Ectodermal cell (in vitro differentiated cells): ENCODE measurements around the gene HAGH.

Source experiments
- H3K27ac ChIP-seq: 2 replicates; pipeline ENCODE4 v1.7.0; 2013; ENCODE audit warnings: mild to moderate bottlenecking, low read depth, low read length; ENCODE audit not compliant: insufficient read depth, poor library complexity, severe bottlenecking
- H3K27me3 ChIP-seq: 2 replicates; pipeline ENCODE4 v1.7.0; 2013; ENCODE audit warnings: mild to moderate bottlenecking, low read length; ENCODE audit not compliant: insufficient read depth, control insufficient read depth, poor library complexity, severe bottlenecking
- H3K36me3 ChIP-seq: one replicate; pipeline ENCODE4 v1.7.0; 2013; ENCODE audit warnings: low read length; ENCODE audit not compliant: control insufficient read depth, insufficient read depth
- H3K4me1 ChIP-seq: one replicate; pipeline ENCODE4 v1.7.0; 2013; ENCODE audit warnings: low read length; ENCODE audit not compliant: control insufficient read depth, insufficient read depth
- H3K4me3 ChIP-seq: 2 replicates; pipeline ENCODE4 v1.7.0; 2013; ENCODE audit warnings: low read depth, low read length, control low read depth; ENCODE audit not compliant: insufficient read depth
- H3K9me3 ChIP-seq: 2 replicates; pipeline ENCODE4 v1.7.0; 2013; ENCODE audit warnings: mild to moderate bottlenecking, low read length, moderate library complexity; ENCODE audit not compliant: control insufficient read depth
- WGBS, 2 experiments: methylation state at CpG; one replicate each; pipeline ENCODE4 v1.1.7; 2013; ENCODE audit warnings: missing lambda C conversion rate in 2 of 2; 5-methylcytosine and 5-hydroxymethylcytosine counted together

HAGH gene

GRCh38 chr16:1779234-1779701 lies 47.4 kb downstream of the HAGH start:
- WGBS, 2 experiments: 92 to 93% methylated on average over 8 of the region's 8 CpGs

DNA sequence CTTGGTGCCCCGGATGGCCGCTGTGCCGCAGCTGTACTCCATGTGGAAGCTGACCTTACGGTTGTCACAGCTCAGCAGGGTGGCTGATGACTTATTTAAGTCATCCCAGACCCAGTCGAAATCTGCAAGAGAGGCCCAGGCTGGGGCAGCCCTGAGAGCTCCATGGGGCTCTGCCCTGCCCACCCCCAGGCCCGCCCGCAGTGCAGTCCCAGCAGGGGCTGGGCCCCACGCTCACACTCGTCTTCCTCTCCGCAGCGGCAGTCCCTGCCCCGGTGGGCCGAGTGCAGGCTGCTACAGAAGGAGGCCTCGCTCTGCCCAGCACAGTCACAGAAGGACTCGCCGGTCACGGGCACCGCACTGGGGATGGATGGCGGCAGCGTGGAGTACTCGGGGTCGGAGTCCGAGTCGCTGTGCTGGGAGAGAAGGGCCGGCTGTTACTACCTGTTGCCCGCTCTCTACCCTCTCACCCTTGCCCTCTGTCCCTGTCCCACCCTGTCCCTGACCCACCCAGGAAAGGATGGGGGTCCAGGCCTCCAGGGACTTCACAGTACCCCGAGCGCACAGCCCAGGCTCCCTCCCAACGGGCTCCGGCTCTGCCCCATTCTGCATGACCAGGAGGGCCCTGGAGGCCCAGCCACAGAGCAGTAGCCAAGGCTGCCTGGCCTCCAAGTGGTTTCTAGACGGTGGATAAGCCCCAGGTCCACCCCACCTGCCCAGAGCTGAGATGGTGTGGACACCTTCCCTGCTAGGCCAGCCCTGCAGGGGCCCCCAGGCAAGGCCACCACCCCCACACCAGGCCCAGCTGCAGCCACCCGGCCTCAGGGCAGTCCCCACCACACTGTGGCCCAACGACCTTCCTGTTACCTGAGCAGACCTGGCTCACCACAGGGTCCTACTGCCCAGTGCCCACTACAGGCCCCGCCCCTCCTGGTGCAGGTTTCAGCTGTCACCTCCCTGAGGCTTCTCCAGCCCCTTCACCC lies 48.1 kb downstream of the HAGH start:
- peaks cover 19% of the 10 kb centered on the region for H3K36me3 ChIP-seq
- H3K4me1 ChIP-seq: peaks cover 15% of the 10 kb centered on the region
- H3K27me3 ChIP-seq: no peaks in the 10 kb centered on the region
- H3K4me3 ChIP-seq: no peak overlapping the region
- no peaks in the 10 kb centered on the region for H3K9me3 ChIP-seq
- H3K27ac ChIP-seq: no peak overlapping the region
- WGBS, 2 experiments: 92 to 93% methylated on average over 34 of the region's 34 CpGs

More at GRCh38 chr16:1779234-1779701, 47.4 kb downstream of the HAGH start:
- Histone ChIP-seq H3K27ac (no peak overlapping the region), H3K36me3 (peaks cover 19% of the 10 kb centered on the region), H3K4me1 (peaks cover 10% of the 10 kb centered on the region), H3K9me3 (no peaks in the 10 kb centered on the region), H3K4me3 (no peak overlapping the region), H3K27me3 (no peaks in the 10 kb centered on the region)

GRCh38 chr16:1777375-1778199 lies 49.0 kb downstream of the HAGH start:
- Histone ChIP-seq H3K4me3 (no peak overlapping the region), H3K36me3 (peaks cover 19% of the 10 kb centered on the region), H3K27ac (no peak overlapping the region), H3K9me3 (no peaks in the 10 kb centered on the region), H3K27me3 (no peaks in the 10 kb centered on the region), H3K4me1 (peaks cover 15% of the 10 kb centered on the region)
- WGBS, 2 experiments: 94 to 95% methylated on average over 36 of the region's 36 CpGs

GRCh38 chr16:1776991-1777374 lies 49.6 kb downstream of the HAGH start:
- no peak overlapping the region for H3K4me3 ChIP-seq

DNA sequence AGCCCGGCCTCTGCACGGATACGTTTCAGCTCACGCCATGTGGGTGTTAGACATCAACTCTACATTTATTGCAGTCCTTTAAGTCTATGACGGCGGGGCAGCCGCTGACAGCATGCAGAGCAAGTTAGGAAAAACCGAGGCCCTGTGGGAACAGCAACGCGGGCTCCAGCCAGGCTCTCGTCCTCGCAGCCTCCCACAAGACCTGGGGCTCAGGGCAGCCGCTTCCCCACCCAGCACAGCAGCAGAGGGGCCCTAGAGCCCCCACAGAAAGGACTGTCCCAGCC lies 50.0 kb downstream of the HAGH start:
- no peaks in the 10 kb centered on the region for H3K9me3 ChIP-seq
- H3K4me1 ChIP-seq: peaks cover 15% of the 10 kb centered on the region
- H3K36me3 ChIP-seq: peaks cover 19% of the 10 kb centered on the region
- WGBS, 2 experiments: 92 to 96% methylated on average over 13 of the region's 13 CpGs
- H3K27ac ChIP-seq: no peak overlapping the region
- H3K27me3 ChIP-seq: no peaks in the 10 kb centered on the region
- no peak overlapping the region for H3K4me3 ChIP-seq

More at GRCh38 chr16:1776991-1777374, 49.6 kb downstream of the HAGH start:
- 95 to 96% methylated on average over 22 of the region's 22 CpGs for WGBS, 2 experiments
- Histone ChIP-seq H3K9me3 (no peaks in the 10 kb centered on the region), H3K4me1 (peaks cover 15% of the 10 kb centered on the region), H3K36me3 (peaks cover 19% of the 10 kb centered on the region), H3K27me3 (no peaks in the 10 kb centered on the region), H3K27ac (no peak overlapping the region)

GRCh38 chr16:1775846-1776671 lies 50.6 kb downstream of the HAGH start:
- Histone ChIP-seq H3K9me3 (no peaks in the 10 kb centered on the region), H3K4me3 (no peak overlapping the region), H3K27ac (no peak overlapping the region), H3K27me3 (no peaks in the 10 kb centered on the region), H3K36me3 (peaks cover 19% of the 10 kb centered on the region), H3K4me1 (peaks cover 10% of the 10 kb centered on the region)
- WGBS, 2 experiments: 93 to 94% methylated on average over 28 of the region's 28 CpGs

- H3K9me3 ChIP-seq: no peaks in the 10 kb centered on the region
- peaks cover 8% of the 10 kb centered on the region for H3K4me1 ChIP-seq
- no peak overlapping the region for H3K27ac ChIP-seq
- H3K27me3 ChIP-seq: no peaks in the 10 kb centered on the region
- peaks cover 19% of the 10 kb centered on the region for H3K36me3 ChIP-seq
- H3K4me3 ChIP-seq: no peak overlapping the region
- WGBS, 2 experiments: 95 to 97% methylated on average over 30 of the region's 30 CpGs
These were observed 51.4 kb downstream of the HAGH start for GRCh38 chr16:1775006-1775845.

- Histone ChIP-seq H3K36me3 (peaks cover 19% of the 10 kb centered on the region), H3K27ac (no peak overlapping the region), H3K4me3 (no peak overlapping the region), H3K9me3 (no peaks in the 10 kb centered on the region), H3K27me3 (no peaks in the 10 kb centered on the region), H3K4me1 (peaks cover 14% of the 10 kb centered on the region)
- WGBS, 2 experiments: 94% methylated on average over 7 of the region's 7 CpGs
These were observed 52.2 kb downstream of the HAGH start for GRCh38 chr16:1774448-1774780.

GRCh38 chr16:1773703-1774447 lies 52.8 kb downstream of the HAGH start:
- Histone ChIP-seq H3K27me3 (no peaks in the 10 kb centered on the region), H3K36me3 (peaks cover 18% of the 10 kb centered on the region), H3K27ac (no peak overlapping the region), H3K4me1 (peaks cover 14% of the 10 kb centered on the region), H3K9me3 (no peaks in the 10 kb centered on the region), H3K4me3 (peak overlapping the region; percentile 71)
- WGBS, 2 experiments: 34 to 35% methylated on average over 45 of the region's 45 CpGs
